ENCODE measurements around the gene SLC8A1. TPM values are rescaled to one million over a fixed set of nuclear protein-coding genes. Genes with fewer than 3 reads are reported as not detected.

The SLC8A1 gene
- total and polyA plus RNA-seq, 8 donors = 0.31 to 105 (median 14.0) TPM

DNA sequence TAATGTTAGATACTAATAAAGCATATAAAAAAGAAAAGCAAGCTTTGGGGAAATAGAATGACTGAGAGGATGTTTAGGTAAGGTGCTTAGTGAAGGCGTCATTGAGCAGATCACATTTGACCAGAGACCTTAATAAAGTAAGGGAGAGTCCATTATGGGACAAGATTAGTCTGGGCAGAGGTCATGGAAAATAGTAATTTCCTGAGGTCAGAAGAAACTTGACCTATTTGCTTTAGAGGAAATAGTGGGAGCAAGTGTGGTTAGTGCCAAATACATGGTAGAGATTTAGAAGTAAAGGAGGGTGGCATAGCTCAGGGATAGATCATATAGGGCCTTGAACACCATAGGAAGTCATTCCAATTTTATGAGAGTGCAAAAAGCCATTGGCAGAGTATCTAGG, 24.5 kb upstream of the SLC8A1 start:
- peaks cover 0 to 3% (median 0%) of the 10 kb centered on the region in 4 donors for H3K4me1 ChIP-seq
- intact Hi-C loops (cut with DNase I; ENCODE audit: low total_unique reads) = no loop called here
- WGBS, 5 donors = 83 to 92% (median 88%) methylated on average over 1 of the region's 1 CpG
- no peak for DNase-seq
- no peaks in the 10 kb centered on the region for H3K36me3 ChIP-seq
- TF ChIP-seq, protein P1, sequence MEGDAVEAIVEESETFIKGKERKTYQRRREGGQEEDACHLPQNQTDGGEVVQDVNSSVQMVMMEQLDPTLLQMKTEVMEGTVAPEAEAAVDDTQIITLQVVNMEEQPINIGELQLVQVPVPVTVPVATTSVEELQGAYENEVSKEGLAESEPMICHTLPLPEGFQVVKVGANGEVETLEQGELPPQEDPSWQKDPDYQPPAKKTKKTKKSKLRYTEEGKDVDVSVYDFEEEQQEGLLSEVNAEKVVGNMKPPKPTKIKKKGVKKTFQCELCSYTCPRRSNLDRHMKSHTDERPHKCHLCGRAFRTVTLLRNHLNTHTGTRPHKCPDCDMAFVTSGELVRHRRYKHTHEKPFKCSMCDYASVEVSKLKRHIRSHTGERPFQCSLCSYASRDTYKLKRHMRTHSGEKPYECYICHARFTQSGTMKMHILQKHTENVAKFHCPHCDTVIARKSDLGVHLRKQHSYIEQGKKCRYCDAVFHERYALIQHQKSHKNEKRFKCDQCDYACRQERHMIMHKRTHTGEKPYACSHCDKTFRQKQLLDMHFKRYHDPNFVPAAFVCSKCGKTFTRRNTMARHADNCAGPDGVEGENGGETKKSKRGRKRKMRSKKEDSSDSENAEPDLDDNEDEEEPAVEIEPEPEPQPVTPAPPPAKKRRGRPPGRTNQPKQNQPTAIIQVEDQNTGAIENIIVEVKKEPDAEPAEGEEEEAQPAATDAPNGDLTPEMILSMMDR (IDR thresholded peaks at IDR 0.05) = no peak
- no peak for TF ChIP-seq POLR2AphosphoS5 (IDR thresholded peaks at IDR 0.05)
- TF ChIP-seq EP300 (IDR thresholded peaks at IDR 0.05) = no peak
- H3K27me3 ChIP-seq = no peaks in the 10 kb centered on the region
- H3K9me3 ChIP-seq = no peaks in the 10 kb centered on the region
- H3K4me3 ChIP-seq = no peak overlapping the region
- no peak overlapping the region for H3K27ac ChIP-seq

DNA sequence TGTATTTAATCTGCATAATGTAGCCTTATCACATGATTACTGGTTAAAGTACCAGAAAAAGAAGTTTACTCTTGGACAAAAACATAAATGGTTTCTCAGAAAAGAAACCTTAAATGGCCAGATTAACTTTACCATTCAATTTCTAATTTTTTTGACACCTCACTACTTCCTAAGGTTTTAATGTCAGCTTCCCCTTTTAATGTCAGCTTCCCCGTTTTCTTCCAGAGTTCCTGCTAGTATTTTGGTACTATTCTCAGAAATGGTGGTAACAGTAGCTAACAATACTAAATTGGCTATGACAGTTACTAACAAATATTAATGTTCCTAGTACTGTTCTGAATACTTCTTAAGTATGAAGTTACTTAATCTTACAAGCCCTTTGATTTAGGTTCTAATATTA, 22.4 kb upstream of the SLC8A1 start:
- Histone ChIP-seq H3K4me1 (no peaks in the 10 kb centered on the region), H3K9me3 (no peaks in the 10 kb centered on the region), H3K4me3 (no peak overlapping the region), H3K36me3 (no peaks in the 10 kb centered on the region), H3K27me3 (no peaks in the 10 kb centered on the region), H3K27ac (no peak overlapping the region)
- WGBS, 5 donors = 60 to 83% (median 69%) methylated on average over 1 of the region's 1 CpG
- intact Hi-C loops (cut with DNase I; ENCODE audit: low total_unique reads) = no loop called here
- DNase-seq = no peak
- TF ChIP-seq POLR2A (IDR thresholded peaks at IDR 0.05) (no peak), POLR2AphosphoS5 (IDR thresholded peaks at IDR 0.05) (no peak), EP300 (IDR thresholded peaks at IDR 0.05) (no peak)
- TF ChIP-seq, protein P1 (IDR thresholded peaks at IDR 0.05) = no peak

- no peak for DNase-seq
- Histone ChIP-seq H3K36me3 (no peaks in the 10 kb centered on the region), H3K4me3 (no peak overlapping the region), H3K27ac (no peak overlapping the region), H3K4me1 (no peaks in the 10 kb centered on the region), H3K9me3 (no peaks in the 10 kb centered on the region), H3K27me3 (no peaks in the 10 kb centered on the region)
- intact Hi-C loops (cut with DNase I; ENCODE audit: low total_unique reads) = no loop called here
- 56 to 70% (median 65%) methylated on average over 3 of the region's 3 CpGs for WGBS, 5 donors
- no peak for TF ChIP-seq POLR2AphosphoS5 (IDR thresholded peaks at IDR 0.05)
- TF ChIP-seq EP300 (IDR thresholded peaks at IDR 0.05) = no peak
- no peak for TF ChIP-seq POLR2A (IDR thresholded peaks at IDR 0.05)
- TF ChIP-seq, protein P1 (IDR thresholded peaks at IDR 0.05) = no peak
Measured at GRCh38 chr2:40471866-40472265, 20.0 kb upstream of the SLC8A1 start.

GRCh38 chr2:40470822-40471813, 19.2 kb upstream of the SLC8A1 start:
- DNase-seq = no peak
- Histone ChIP-seq H3K27me3 (no peaks in the 10 kb centered on the region), H3K9me3 (no peaks in the 10 kb centered on the region), H3K27ac (no peak overlapping the region), H3K36me3 (no peaks in the 10 kb centered on the region), H3K4me1 (no peaks in the 10 kb centered on the region), H3K4me3 (no peak overlapping the region)
- WGBS, 5 donors = 71 to 81% (median 77%) methylated on average over 5 of the region's 5 CpGs
- intact Hi-C loops (cut with DNase I; ENCODE audit: low total_unique reads) = no loop called here
- TF ChIP-seq EP300 (IDR thresholded peaks at IDR 0.05) (no peak), POLR2AphosphoS5 (IDR thresholded peaks at IDR 0.05) (no peak), POLR2A (IDR thresholded peaks at IDR 0.05) (no peak)
- TF ChIP-seq, protein P1 (IDR thresholded peaks at IDR 0.05) = no peak
